ENCODE results near the gene CXXC5. TPM values are rescaled to one million over a fixed set of nuclear protein-coding genes. Genes with fewer than 3 reads are reported as not detected.

Gene CXXC5
- polyA plus RNA-seq, 1 donor from 2014 or later = 24.4 TPM

GRCh38 chr5:139660105-139660922, 12.2 kb downstream of the CXXC5 start:
- H3F3A ChIP-seq (ENCODE audit: insufficient read depth, low read length, poor library complexity, severe bottlenecking) = no peaks in the 10 kb centered on the region
- H3K4me2 ChIP-seq (ENCODE audit: low read length) = no peak overlapping the region
- no peak for TF ChIP-seq REST (IDR thresholded peaks at IDR 0.05; ENCODE audit: borderline replicate concordance)
- TF ChIP-seq EP300 (conservative IDR thresholded peaks at IDR 0.05; ENCODE audit: poor library complexity, severe bottlenecking) = no peak
- no peak for TF ChIP-seq EZH2 (IDR thresholded peaks at IDR 0.05; ENCODE audit: borderline replicate concordance, insufficient read depth, low read length, poor library complexity, severe bottlenecking)
- no peak for TF ChIP-seq RAD21 (conservative IDR thresholded peaks at IDR 0.05)
- TF ChIP-seq, protein P1, sequence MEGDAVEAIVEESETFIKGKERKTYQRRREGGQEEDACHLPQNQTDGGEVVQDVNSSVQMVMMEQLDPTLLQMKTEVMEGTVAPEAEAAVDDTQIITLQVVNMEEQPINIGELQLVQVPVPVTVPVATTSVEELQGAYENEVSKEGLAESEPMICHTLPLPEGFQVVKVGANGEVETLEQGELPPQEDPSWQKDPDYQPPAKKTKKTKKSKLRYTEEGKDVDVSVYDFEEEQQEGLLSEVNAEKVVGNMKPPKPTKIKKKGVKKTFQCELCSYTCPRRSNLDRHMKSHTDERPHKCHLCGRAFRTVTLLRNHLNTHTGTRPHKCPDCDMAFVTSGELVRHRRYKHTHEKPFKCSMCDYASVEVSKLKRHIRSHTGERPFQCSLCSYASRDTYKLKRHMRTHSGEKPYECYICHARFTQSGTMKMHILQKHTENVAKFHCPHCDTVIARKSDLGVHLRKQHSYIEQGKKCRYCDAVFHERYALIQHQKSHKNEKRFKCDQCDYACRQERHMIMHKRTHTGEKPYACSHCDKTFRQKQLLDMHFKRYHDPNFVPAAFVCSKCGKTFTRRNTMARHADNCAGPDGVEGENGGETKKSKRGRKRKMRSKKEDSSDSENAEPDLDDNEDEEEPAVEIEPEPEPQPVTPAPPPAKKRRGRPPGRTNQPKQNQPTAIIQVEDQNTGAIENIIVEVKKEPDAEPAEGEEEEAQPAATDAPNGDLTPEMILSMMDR (IDR thresholded peaks at IDR 0.05; ENCODE audit: poor library complexity, severe bottlenecking) = no peak
- no peak for TF ChIP-seq SMC3 (conservative IDR thresholded peaks at IDR 0.05; ENCODE audit: poor library complexity)
- TF ChIP-seq TAF1 (IDR thresholded peaks at IDR 0.05; ENCODE audit: low read depth) = no peak
- TF ChIP-seq POLR2AphosphoS5 (IDR thresholded peaks at IDR 0.05) = no peak
- no peak for TF ChIP-seq MXI1 (conservative IDR thresholded peaks at IDR 0.05; ENCODE audit: poor library complexity, severe bottlenecking)
- peak overlapping the region; percentile 46 for H3K9ac ChIP-seq (ENCODE audit: low read length)
- no peaks in the 10 kb centered on the region for H3K36me3 ChIP-seq (ENCODE audit: insufficient read depth, low read length)
- H3K27ac ChIP-seq (ENCODE audit: low read length) = peak overlapping the region; percentile 45
- H3K9me2 ChIP-seq (ENCODE audit: insufficient read depth, low read length) = no peaks in the 10 kb centered on the region
- H3K79me2 ChIP-seq (replicated peaks; ENCODE audit: insufficient read depth, low read length) = peaks cover 47% of the 10 kb centered on the region
- H3K4me3 ChIP-seq (ENCODE audit: low read length) = peak overlapping the region; percentile 45
- no peaks in the 10 kb centered on the region for H3K9me3 ChIP-seq (ENCODE audit: low read length)
- H4K20me1 ChIP-seq (ENCODE audit: insufficient read depth) = no peaks in the 10 kb centered on the region
- H3K27me3 ChIP-seq (ENCODE audit: insufficient read depth, low read depth, low read length) = no peaks in the 10 kb centered on the region
- H2AFZ ChIP-seq (ENCODE audit: low read depth, low read length) = no peak overlapping the region

GRCh38 chr5:139660923-139661814, 13.0 kb downstream of the CXXC5 start:
- H3K4me2 ChIP-seq (ENCODE audit: low read length) = no peak overlapping the region
- no peaks in the 10 kb centered on the region for H3K36me3 ChIP-seq (ENCODE audit: insufficient read depth, low read length)
- H3K27me3 ChIP-seq (ENCODE audit: insufficient read depth, low read depth, low read length) = no peaks in the 10 kb centered on the region
- no peak overlapping the region for H3K9ac ChIP-seq (ENCODE audit: low read length)
- peaks cover 47% of the 10 kb centered on the region for H3K79me2 ChIP-seq (replicated peaks; ENCODE audit: insufficient read depth, low read length)
- no peaks in the 10 kb centered on the region for H3F3A ChIP-seq (ENCODE audit: insufficient read depth, low read length, poor library complexity, severe bottlenecking)
- no peak overlapping the region for H3K27ac ChIP-seq (ENCODE audit: low read length)
- H2AFZ ChIP-seq (ENCODE audit: low read depth, low read length) = no peak overlapping the region
- H3K9me3 ChIP-seq (ENCODE audit: low read length) = no peaks in the 10 kb centered on the region
- H4K20me1 ChIP-seq (ENCODE audit: insufficient read depth) = no peaks in the 10 kb centered on the region
- TF ChIP-seq TAF1 (IDR thresholded peaks at IDR 0.05; ENCODE audit: low read depth) (no peak), POLR2AphosphoS5 (IDR thresholded peaks at IDR 0.05) (peak; percentile 27)
- no peak overlapping the region for H3K4me3 ChIP-seq (ENCODE audit: low read length)
- no peaks in the 10 kb centered on the region for H3K9me2 ChIP-seq (ENCODE audit: insufficient read depth, low read length)

Data from neural cell (in vitro differentiated cells).